DND-41 (cell line): ENCODE results near the gene IFIH1.

Experiments
- ATAC-seq: fragments of 200-7000 bp; cut with Tn5 transposase; 3 replicates; pipeline ENCODE4 v1.9.1; 2021; ENCODE audit warnings: low read depth; ENCODE audit not compliant: insufficient read depth
- DNase-seq: peaks from one replicate; pipeline ENCODE4 v3.0.0-alpha.2; 2020
- H2AFZ ChIP-seq: 2 replicates; pipeline ENCODE4 v1.6.0; 2012; ENCODE audit warnings: low read depth, low read length
- H3K27ac ChIP-seq: 2 replicates; pipeline ENCODE4 v1.5.1; 2012; ENCODE audit warnings: low read length, inconsistent platforms
- H3K27me3 ChIP-seq: fragments of 200-600 bp; sonication (generic); 2 replicates; pipeline ENCODE4 v1.6.0; 2012; ENCODE audit warnings: low read length, mild to moderate bottlenecking, inconsistent platforms; ENCODE audit not compliant: insufficient read depth, poor library complexity
- H3K36me3 ChIP-seq: 2 replicates; pipeline ENCODE4 v1.5.1; 2012; ENCODE audit warnings: low read length, inconsistent platforms; ENCODE audit not compliant: insufficient read depth
- H3K4me1 ChIP-seq: 2 replicates; pipeline ENCODE4 v1.5.1; 2012; ENCODE audit warnings: mild to moderate bottlenecking, low read length; ENCODE audit not compliant: insufficient read depth
- H3K4me2 ChIP-seq: 2 replicates; pipeline ENCODE4 v1.6.0; 2012; ENCODE audit warnings: mild to moderate bottlenecking, moderate library complexity, low read length, inconsistent platforms; ENCODE audit not compliant: insufficient read depth
- H3K4me3 ChIP-seq, 2 experiments: fragments of 200-600 bp in 1 of 2; shearing (Covaris generic) in 1 of 2; 2 replicates each; pipeline ENCODE4 v1.5.1; 2012 to 2016; ENCODE audit warnings: inconsistent platforms in 2 of 2, low read length in 2 of 2, mild to moderate bottlenecking in 2 of 2, low read depth in 1 of 2, moderate library complexity in 1 of 2
- H3K79me2 ChIP-seq: 2 replicates; pipeline ENCODE4 v1.6.0; 2012; ENCODE audit warnings: low read length, inconsistent platforms; ENCODE audit not compliant: insufficient read depth
- H3K9ac ChIP-seq: 2 replicates; pipeline ENCODE4 v1.6.0; 2012; ENCODE audit warnings: low read depth, mild to moderate bottlenecking, inconsistent platforms, low read length, moderate library complexity
- H3K9me3 ChIP-seq: 2 replicates; pipeline ENCODE4 v1.5.1; 2012; ENCODE audit warnings: low read length, moderate library complexity, mild to moderate bottlenecking, inconsistent platforms; ENCODE audit not compliant: insufficient read depth, severe bottlenecking
- H4K20me1 ChIP-seq: 2 replicates; pipeline ENCODE4 v1.6.0; 2012; ENCODE audit warnings: low read length; ENCODE audit not compliant: insufficient read depth
- EZH2 ChIP-seq: IDR thresholded peaks from 3 replicates; pipeline ENCODE4 v1.6.1; 2012; ENCODE audit warnings: borderline replicate concordance, low read depth, mild to moderate bottlenecking, moderate library complexity, low read length, inconsistent platforms; ENCODE audit not compliant: severe bottlenecking
- TF ChIP-seq, protein P1 (sequence below): IDR thresholded peaks from 2 replicates; pipeline ENCODE4 v1.5.1; 2012; ENCODE audit warnings: borderline replicate concordance, low read length, moderate library complexity, mild to moderate bottlenecking; ENCODE audit not compliant: poor library complexity, severe bottlenecking; ENCODE audit errors: extremely low read depth

IFIH1 gene

DNA sequence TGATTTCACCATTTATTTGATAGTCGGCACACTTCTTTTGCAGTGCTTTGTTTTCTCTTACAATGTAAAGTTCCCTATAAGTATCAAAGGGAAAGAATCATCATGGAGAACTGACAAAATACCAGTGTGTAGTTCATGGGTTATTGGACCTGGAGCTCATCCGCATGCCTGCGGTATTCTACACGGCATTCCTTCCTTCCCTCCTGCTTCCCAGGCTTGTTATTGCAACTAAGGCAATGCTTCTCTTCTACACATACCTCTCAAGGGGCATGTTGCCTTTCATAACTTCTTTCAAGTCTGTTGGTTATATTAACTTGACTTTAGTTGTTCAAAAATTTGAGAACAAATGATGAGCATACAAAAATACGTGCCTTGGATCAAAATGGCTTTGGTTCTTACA lies 51.0 kb downstream of the IFIH1 start:
- no peaks in the 10 kb centered on the region for H3K27me3 ChIP-seq
- H3K79me2 ChIP-seq, result no peaks in the 10 kb centered on the region
- ATAC-seq (no peak), DNase-seq (no peak)
- no peak overlapping the region for H3K9ac ChIP-seq
- H3K27ac ChIP-seq, result no peak overlapping the region
- H2AFZ ChIP-seq, result no peak overlapping the region
- no peaks in the 10 kb centered on the region for H3K9me3 ChIP-seq
- no peaks in the 10 kb centered on the region for H4K20me1 ChIP-seq
- TF ChIP-seq EZH2, result no peak
- TF ChIP-seq, protein P1, sequence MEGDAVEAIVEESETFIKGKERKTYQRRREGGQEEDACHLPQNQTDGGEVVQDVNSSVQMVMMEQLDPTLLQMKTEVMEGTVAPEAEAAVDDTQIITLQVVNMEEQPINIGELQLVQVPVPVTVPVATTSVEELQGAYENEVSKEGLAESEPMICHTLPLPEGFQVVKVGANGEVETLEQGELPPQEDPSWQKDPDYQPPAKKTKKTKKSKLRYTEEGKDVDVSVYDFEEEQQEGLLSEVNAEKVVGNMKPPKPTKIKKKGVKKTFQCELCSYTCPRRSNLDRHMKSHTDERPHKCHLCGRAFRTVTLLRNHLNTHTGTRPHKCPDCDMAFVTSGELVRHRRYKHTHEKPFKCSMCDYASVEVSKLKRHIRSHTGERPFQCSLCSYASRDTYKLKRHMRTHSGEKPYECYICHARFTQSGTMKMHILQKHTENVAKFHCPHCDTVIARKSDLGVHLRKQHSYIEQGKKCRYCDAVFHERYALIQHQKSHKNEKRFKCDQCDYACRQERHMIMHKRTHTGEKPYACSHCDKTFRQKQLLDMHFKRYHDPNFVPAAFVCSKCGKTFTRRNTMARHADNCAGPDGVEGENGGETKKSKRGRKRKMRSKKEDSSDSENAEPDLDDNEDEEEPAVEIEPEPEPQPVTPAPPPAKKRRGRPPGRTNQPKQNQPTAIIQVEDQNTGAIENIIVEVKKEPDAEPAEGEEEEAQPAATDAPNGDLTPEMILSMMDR, result no peak
- 0 out of 2 replicates have a peak, but pooled peaks cover 3% of the 10 kb centered on the region for H3K36me3 ChIP-seq
- no peaks in the 10 kb centered on the region for H3K4me1 ChIP-seq
- no peak overlapping the region for H3K4me3 ChIP-seq
- H3K4me2 ChIP-seq, result no peak overlapping the region

DNA sequence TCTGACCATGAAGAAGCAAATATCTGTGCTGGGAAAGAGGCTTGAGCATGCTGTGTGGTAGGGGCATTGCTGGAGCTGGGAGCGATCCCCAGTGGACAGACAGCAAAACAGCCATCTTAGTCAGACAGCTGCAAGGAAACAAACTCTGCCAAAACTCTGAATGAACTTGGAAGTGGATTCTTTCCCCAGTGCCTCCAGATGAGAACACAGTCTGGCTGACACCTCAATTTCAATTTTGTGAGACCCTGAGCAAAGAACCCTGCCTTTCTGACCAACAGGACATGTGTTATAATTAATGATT lies 52.1 kb downstream of the IFIH1 start:
- no peak for ATAC-seq
- H3K4me2 ChIP-seq, result no peak overlapping the region
- H2AFZ ChIP-seq, result no peak overlapping the region
- H3K4me3 ChIP-seq, result no peak overlapping the region
- H3K27ac ChIP-seq, result no peak overlapping the region
- no peak for TF ChIP-seq EZH2
- TF ChIP-seq, protein P1, result no peak
- H4K20me1 ChIP-seq, result no peaks in the 10 kb centered on the region
- DNase-seq, result no peak
- peaks cover 7% of the 10 kb centered on the region for H3K4me1 ChIP-seq
- H3K9me3 ChIP-seq, result no peaks in the 10 kb centered on the region
- no peaks in the 10 kb centered on the region for H3K36me3 ChIP-seq
- no peaks in the 10 kb centered on the region for H3K27me3 ChIP-seq
- no peaks in the 10 kb centered on the region for H3K79me2 ChIP-seq
- H3K9ac ChIP-seq, result no peak overlapping the region

DNA sequence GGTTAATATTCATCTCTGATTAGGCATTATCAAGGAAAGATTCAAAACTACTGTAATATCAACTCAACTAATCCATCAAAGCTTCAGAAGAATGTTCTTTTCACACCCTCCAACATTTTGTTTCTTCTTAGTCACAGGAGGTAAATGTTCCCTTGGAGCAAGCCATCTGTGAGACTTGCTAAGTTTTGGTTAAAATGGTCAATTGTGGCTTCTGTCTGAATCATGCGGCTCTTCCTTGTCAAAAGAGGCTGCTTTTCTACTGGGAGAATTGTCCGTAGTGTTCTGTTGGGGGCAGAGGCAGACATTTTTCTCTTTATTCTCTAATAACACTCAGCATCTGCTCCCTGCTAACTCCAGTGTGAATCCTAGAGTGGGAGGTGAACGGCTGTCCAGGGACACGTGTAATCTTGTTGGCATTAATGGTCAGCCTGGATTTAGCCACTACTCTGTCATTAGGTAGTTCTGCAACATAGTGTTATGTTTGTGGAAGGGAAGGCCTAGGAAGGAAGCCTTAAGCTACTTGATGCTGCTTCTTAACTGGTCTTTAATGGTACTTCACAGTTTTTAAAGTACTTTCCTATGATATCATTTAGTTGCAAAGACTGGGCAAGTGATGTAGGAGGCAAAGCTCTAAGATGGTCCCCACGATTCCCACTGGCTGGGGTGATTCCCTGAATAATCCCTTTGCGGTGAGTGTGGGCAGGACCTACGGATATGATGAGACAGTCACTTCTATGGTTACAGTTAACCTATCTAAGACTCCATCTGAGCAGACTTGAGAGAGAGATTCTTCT lies 52.6 kb downstream of the IFIH1 start:
- Histone ChIP-seq H4K20me1 (no peaks in the 10 kb centered on the region), H2AFZ (no peak overlapping the region), H3K9ac (no peak overlapping the region), H3K4me1 (peaks cover 11% of the 10 kb centered on the region), H3K27ac (no peak overlapping the region), H3K27me3 (no peaks in the 10 kb centered on the region), H3K4me2 (no peak overlapping the region), H3K79me2 (no peaks in the 10 kb centered on the region), H3K36me3 (no peaks in the 10 kb centered on the region), H3K9me3 (no peaks in the 10 kb centered on the region), H3K4me3 (no peak overlapping the region)
- DNase-seq, result no peak
- no peak for ATAC-seq
- TF ChIP-seq, protein P1, result no peak
- TF ChIP-seq EZH2, result no peak
